Measurements from ENCODE around the gene EPOP. TPM values are rescaled to one million over a fixed set of nuclear protein-coding genes. Genes with fewer than 3 reads are reported as not detected.

EPOP gene
- total RNA-seq, 4 donors from 2014 or later: 1.3 to 5.7 (median 4.6) TPM

DNA sequence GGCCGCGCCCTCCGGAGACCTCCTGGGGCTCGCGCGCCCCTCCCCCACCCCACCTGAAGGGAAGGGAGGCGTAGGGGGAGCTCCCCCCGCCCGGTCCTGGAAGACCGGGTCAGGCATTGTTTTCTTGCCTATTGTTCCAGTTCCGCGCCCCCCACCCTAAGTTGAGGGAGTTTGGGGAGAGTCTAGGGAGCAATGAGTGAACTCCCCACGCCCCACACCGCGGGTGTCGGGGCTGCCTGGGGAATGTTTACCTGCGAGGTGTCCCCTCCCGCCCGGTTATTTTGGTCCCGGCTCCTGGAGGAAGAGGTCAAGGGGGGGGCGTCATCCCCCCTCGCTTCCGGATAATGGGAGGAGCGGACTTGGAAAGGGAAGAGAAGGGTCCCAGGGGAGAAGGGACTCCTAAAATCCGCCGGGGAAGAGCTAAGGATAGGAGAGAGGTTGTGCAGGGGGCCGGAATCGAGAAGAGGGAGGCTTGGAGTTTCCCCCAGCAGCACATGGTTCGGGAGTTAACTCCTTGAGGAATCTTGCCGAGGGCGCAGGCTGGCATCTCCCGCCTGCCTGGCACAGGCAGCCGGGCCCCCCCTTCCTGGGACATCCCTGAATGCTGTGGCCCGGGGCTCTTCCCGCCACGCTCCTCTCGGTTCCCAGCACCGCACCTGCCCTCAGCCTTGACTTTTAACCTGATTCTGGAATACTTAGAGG lies 31.2 kb upstream of the EPOP start:
- TF ChIP-seq, protein P1, sequence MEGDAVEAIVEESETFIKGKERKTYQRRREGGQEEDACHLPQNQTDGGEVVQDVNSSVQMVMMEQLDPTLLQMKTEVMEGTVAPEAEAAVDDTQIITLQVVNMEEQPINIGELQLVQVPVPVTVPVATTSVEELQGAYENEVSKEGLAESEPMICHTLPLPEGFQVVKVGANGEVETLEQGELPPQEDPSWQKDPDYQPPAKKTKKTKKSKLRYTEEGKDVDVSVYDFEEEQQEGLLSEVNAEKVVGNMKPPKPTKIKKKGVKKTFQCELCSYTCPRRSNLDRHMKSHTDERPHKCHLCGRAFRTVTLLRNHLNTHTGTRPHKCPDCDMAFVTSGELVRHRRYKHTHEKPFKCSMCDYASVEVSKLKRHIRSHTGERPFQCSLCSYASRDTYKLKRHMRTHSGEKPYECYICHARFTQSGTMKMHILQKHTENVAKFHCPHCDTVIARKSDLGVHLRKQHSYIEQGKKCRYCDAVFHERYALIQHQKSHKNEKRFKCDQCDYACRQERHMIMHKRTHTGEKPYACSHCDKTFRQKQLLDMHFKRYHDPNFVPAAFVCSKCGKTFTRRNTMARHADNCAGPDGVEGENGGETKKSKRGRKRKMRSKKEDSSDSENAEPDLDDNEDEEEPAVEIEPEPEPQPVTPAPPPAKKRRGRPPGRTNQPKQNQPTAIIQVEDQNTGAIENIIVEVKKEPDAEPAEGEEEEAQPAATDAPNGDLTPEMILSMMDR (IDR thresholded peaks at IDR 0.05): no peak
- peak in 1 of 2 donors; percentile 23 for TF ChIP-seq EP300 (IDR thresholded peaks at IDR 0.05)
- WGBS, 2 donors: 1% methylated on average over 30 to 36 of the region's 38 CpGs
- Histone ChIP-seq H3K36me3 (peaks cover 0 to 34% (median 0%) of the 10 kb centered on the region in 3 donors), H3K27me3 (no peaks in the 10 kb centered on the region), H3K4me1 (peaks cover 0 to 43% (median 20%) of the 10 kb centered on the region in 4 donors), H3K4me3 (peak overlapping the region; percentile 66 to 87 (median 80)), H3K27ac (peak overlapping the region; percentile 92 to 98 (median 96)), H3K9me3 (no peaks in the 10 kb centered on the region)
- DNase-seq (ENCODE audit: low spot score in 2 of 2): peak; percentile 35 to 43

DNA sequence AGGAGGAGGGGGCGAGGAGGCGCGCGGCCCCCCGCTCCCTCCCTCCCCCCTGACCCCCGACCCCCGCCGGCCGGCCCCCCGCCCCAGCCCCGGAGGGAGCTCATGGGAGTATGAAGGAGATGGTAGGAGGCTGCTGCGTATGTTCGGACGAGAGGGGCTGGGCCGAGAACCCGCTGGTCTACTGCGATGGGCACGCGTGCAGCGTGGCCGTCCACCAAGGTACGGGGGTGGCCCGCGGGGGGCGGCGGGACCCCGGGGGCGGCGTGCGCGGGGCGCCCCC lies 30.7 kb upstream of the EPOP start:
- peaks cover 0 to 29% (median 0%) of the 10 kb centered on the region in 3 donors for H3K36me3 ChIP-seq
- H3K27ac ChIP-seq: peak overlapping the region; percentile 92 to 98 (median 96)
- WGBS, 2 donors: 0% methylated on average over 10 to 15 of the region's 32 CpGs
- no peaks in the 10 kb centered on the region for H3K9me3 ChIP-seq
- peaks cover 0 to 46% (median 21%) of the 10 kb centered on the region in 4 donors for H3K4me1 ChIP-seq
- no peak for DNase-seq (ENCODE audit: low spot score in 2 of 2)
- TF ChIP-seq EP300 (IDR thresholded peaks at IDR 0.05) (no peak), POLR2A (IDR thresholded peaks at IDR 0.05) (no peak)
- TF ChIP-seq, protein P1 (IDR thresholded peaks at IDR 0.05): no peak
- peak overlapping the region; percentile 66 to 87 (median 80) for H3K4me3 ChIP-seq
- H3K27me3 ChIP-seq: no peaks in the 10 kb centered on the region

- no peaks in the 10 kb centered on the region for H3K27me3 ChIP-seq
- WGBS, 2 donors: 0 to 1% methylated on average over 49 to 59 of the region's 100 CpGs
- peaks cover 0 to 51% (median 21%) of the 10 kb centered on the region in 4 donors for H3K4me1 ChIP-seq
- H3K36me3 ChIP-seq: peaks cover 0 to 23% (median 0%) of the 10 kb centered on the region in 3 donors
- TF ChIP-seq POLR2A (IDR thresholded peaks at IDR 0.05): peak in 1 of 2 donors; percentile 45
- peak in 1 of 2 donors; percentile 59 for TF ChIP-seq EP300 (IDR thresholded peaks at IDR 0.05)
- TF ChIP-seq, protein P1 (IDR thresholded peaks at IDR 0.05): no peak
- H3K27ac ChIP-seq: peak within 1 kb of the TSS; percentile 92 to 98 (median 97)
- peak; percentile 72 for DNase-seq (ENCODE audit: low spot score in 2 of 2)
- H3K4me3 ChIP-seq: peak within 1 kb of the TSS; percentile 66 to 92 (median 83)
- no peaks in the 10 kb centered on the region for H3K9me3 ChIP-seq
Measured at GRCh38 chr17:38704606-38705522, 30.1 kb upstream of the EPOP start, which contains the start of gene MLLT6. Gene MLLT6 (plus strand): TSS chr17:38705273. CDS start chr17:38705633, 360 bp downstream.

- WGBS, 2 donors: 0 to 1% methylated on average over 34 to 48 of the region's 50 CpGs
- Histone ChIP-seq H3K36me3 (peaks cover 0 to 14% (median 0%) of the 10 kb centered on the region in 3 donors), H3K9me3 (no peaks in the 10 kb centered on the region), H3K27me3 (no peaks in the 10 kb centered on the region), H3K4me1 (peaks cover 0 to 60% (median 21%) of the 10 kb centered on the region in 4 donors), H3K27ac (peak overlapping the region; percentile 89 to 98 (median 97)), H3K4me3 (peak overlapping the region; percentile 66 to 92 (median 81))
- DNase-seq (ENCODE audit: low spot score in 2 of 2): peak; percentile 57 to 70
- TF ChIP-seq, protein P1 (IDR thresholded peaks at IDR 0.05): no peak
- TF ChIP-seq POLR2A (IDR thresholded peaks at IDR 0.05): peak in 1 of 2 donors; percentile 26
- peak in 1 of 2 donors; percentile 30 for TF ChIP-seq EP300 (IDR thresholded peaks at IDR 0.05)
Measured at GRCh38 chr17:38703742-38704605, 29.2 kb upstream of the EPOP start.
